Gastrocnemius medialis (tissue), 4 donors: ENCODE results near the gene RFT1. TPM values are rescaled to one million over a fixed set of nuclear protein-coding genes. Genes with fewer than 3 reads are reported as not detected.

Source experiments
- ATAC-seq, 2 donors: fragments of 150-250 bp; one replicate each; pipeline ENCODE4 v1.9.1; 2016
- DNase-seq, 2 donors: peaks; one replicate each; pipeline ENCODE4 v3.0.0-alpha.2; 2019
- H3K27ac ChIP-seq, 4 donors: fragments of 200-600 bp; sonication (generic); 1 replicate in 1 of 4; 2 replicates in 3 of 4; pipeline ENCODE4 v1.5.1; 2016 to 2018; ENCODE audit warnings: mild to moderate bottlenecking in 2 of 4, moderate library complexity in 1 of 4
- H3K27me3 ChIP-seq, 3 donors: fragments of 200-600 bp; sonication (generic) in 2 of 3; 1 replicate in 1 of 3; 2 replicates in 2 of 3; pipeline versions ENCODE4 v1.5.1 to v1.6.0; 2016 to 2019; ENCODE audit warnings: mild to moderate bottlenecking in 1 of 3, moderate library complexity in 1 of 3
- H3K36me3 ChIP-seq, 2 donors: fragments of 200-600 bp; sonication (generic) in 1 of 2; one replicate each; pipeline ENCODE4 v1.5.1; 2017 to 2018
- H3K4me1 ChIP-seq, 2 donors: fragments of 200-600 bp; sonication (generic) in 1 of 2; one replicate each; pipeline ENCODE4 v1.5.1; 2016 to 2017; ENCODE audit warnings: mild to moderate bottlenecking in 2 of 2
- H3K4me3 ChIP-seq, 4 donors: fragments of 200-600 bp; sonication (generic) in 3 of 4; 1 replicate in 1 of 4; 2 replicates in 3 of 4; pipeline ENCODE4 v1.5.1; 2016 to 2019; ENCODE audit warnings: mild to moderate bottlenecking in 2 of 4
- H3K9me3 ChIP-seq, 3 donors: fragments of 200-600 bp; sonication (generic) in 2 of 3; 1 replicate in 1 of 3; 2 replicates in 2 of 3; pipeline ENCODE4 v1.5.1; 2016 to 2019
- CTCF ChIP-seq, 5 experiments: fragments of 450-650 bp in 3 of 5; fragments of 200-600 bp in 2 of 5; sonication (generic) in 2 of 5; IDR thresholded peaks in 4 of 5; conservative IDR thresholded peaks in 1 of 5; 1 replicate in 4 of 5; 2 replicates in 1 of 5; pipeline ENCODE4 v1.5.1; 2016 to 2019; ENCODE audit warnings: antibody characterized with exemption in 5 of 5, mild to moderate bottlenecking in 3 of 5, moderate library complexity in 3 of 5
- POLR2A ChIP-seq, 2 donors: fragments of 450-650 bp; IDR thresholded peaks; one replicate each; pipeline ENCODE4 v1.6.1; 2017; ENCODE audit warnings: antibody characterized with exemption in 2 of 2, mild to moderate bottlenecking in 2 of 2, moderate library complexity in 2 of 2
- in situ Hi-C, 4 donors: fragments of 200-750 bp; cut with MboI; loops; one replicate each; pipeline versions ENCODE4 v1.15.0 to v1.8.0; 2017; ENCODE audit warnings: low sequenced_read_pairs in 4 of 4
- intact Hi-C: fragments of 100-400 bp; cut with DNase I; formaldehyde crosslinking; loops from one replicate; pipeline ENCODE4 v1.15.1; 2023; ENCODE audit warnings: low total_unique reads
- total RNA-seq, 4 donors: library from RNA; depleted of rRNA; stranded (reverse); fragments of >200 nt; gene quantifications; one replicate each; pipeline versions ENCODE4 v1.1.0 to v1.2.3, GENCODE V29; 2016

RFT1 gene
- total RNA-seq, 4 donors from 2014 or later = 2.5 to 5.7 (median 5.2) TPM

DNA sequence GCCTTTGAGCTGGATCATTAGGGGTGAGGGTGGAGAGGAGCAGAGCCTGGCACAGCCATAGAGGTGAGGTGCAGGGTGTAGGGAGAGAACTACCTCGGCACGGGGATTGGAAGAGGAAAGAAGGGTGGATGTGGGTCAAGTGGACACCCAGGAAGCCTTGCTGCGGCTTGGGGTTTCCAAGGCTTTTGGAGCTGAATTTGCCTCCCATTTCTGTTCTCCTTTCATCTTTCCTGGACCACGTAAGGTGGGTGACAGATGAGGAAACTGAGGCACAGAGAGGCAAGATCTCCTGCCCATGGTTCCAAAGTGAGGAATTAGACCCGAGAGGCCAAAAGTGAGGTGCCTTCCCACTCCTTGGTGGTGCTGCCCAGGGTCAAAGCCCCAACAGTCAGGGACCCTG lies 48.9 kb downstream of the RFT1 start:
- no peaks in the 10 kb centered on the region for H3K9me3 ChIP-seq
- no peaks in the 10 kb centered on the region for H3K36me3 ChIP-seq
- intact Hi-C loops = no loop called here
- no peak for DNase-seq
- no peak overlapping the region for H3K27ac ChIP-seq
- no peak overlapping the region for H3K4me3 ChIP-seq
- H3K4me1 ChIP-seq = no peaks in the 10 kb centered on the region
- no peaks in the 10 kb centered on the region for H3K27me3 ChIP-seq
- TF ChIP-seq POLR2A (IDR thresholded peaks at IDR 0.05) (no peak), CTCF (IDR thresholded peaks at IDR 0.05 in 4 of 5, conservative IDR thresholded peaks at IDR 0.05 in 1 of 5) (no peak)
- in situ Hi-C loops = loop anchor here in 1 of 4 donors (25.0 kb wide), 1 partner anchor 344 kb away; no protein-coding TSS in a partner anchor
- no peak for ATAC-seq

DNA sequence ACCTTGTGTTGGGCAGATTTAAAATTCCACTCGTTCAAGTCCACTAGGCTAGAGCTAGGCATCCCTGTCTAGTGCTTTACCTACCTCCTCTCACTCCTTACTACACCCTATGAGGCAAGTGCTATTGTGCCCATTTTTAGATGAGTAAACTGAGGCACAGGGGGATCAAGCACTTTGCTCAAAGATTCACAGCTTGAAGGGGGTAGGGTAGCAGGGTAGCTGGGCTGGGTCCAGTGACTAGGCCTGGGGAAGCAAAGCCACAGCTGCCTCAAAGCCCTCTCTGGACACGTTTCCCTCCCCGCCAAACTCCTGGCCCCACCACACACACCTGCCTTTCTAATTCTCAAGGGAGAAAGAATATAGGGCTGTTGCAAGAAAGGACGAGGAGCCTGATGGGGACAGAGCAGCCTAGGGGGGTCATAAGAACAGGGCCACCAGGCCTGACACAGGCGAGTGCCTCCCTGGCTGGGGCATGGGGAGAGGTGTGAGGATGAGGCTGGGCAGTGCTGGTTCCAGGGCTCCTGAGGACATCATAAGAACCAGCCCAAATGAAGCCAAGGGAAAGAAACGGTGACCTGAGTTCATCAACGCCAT lies 49.5 kb downstream of the RFT1 start:
- in situ Hi-C loops (loop anchor here in 1 of 4 donors (25.0 kb wide), 1 partner anchor 343 kb away; no protein-coding TSS in a partner anchor), intact Hi-C loops (no loop called here)
- Histone ChIP-seq H3K27ac (no peak overlapping the region), H3K9me3 (no peaks in the 10 kb centered on the region), H3K36me3 (no peaks in the 10 kb centered on the region), H3K4me3 (no peak overlapping the region), H3K27me3 (no peaks in the 10 kb centered on the region), H3K4me1 (no peaks in the 10 kb centered on the region)
- no peak for ATAC-seq
- no peak for DNase-seq
- TF ChIP-seq CTCF (IDR thresholded peaks at IDR 0.05 in 4 of 5, conservative IDR thresholded peaks at IDR 0.05 in 1 of 5) = no peak
- TF ChIP-seq POLR2A (IDR thresholded peaks at IDR 0.05) = no peak

DNA sequence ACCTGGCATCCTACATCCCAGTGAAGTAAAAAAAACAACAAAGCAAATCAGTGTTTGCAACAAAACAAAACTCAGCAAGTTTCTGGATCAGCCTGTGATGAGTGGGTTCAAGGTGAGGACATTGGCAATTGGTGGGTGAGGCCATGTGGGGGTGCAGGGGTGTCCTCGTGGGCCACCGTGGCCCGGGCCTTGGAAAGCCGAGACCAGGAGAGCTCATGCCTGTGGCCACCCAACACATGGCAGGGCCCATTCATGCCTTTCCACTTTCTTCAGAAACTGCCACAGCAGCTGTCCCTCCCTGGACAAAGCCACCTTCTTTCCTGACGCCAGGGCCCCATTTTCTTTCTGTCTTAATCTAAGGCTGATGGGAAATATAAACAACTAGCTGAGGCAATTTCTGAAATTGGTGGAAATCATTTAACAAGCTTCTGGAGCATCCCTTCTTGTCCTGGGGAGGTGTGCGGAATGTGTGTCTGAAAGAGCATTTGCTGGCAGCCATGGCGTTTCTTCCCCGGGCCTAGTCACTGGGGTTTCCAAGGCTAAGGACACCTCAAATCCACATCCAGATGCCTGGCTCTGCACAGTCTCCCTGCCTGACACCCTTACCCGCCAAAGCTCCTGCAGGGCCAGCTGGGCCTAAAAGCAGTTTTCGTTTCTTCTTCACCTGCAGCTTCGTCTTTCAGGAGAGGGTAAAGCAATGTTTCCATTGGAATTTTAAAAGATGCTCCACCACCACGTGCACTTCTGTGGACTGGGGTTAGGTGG lies 50.3 kb downstream of the RFT1 start:
- no peak for DNase-seq
- H3K4me1 ChIP-seq = no peaks in the 10 kb centered on the region

DNA sequence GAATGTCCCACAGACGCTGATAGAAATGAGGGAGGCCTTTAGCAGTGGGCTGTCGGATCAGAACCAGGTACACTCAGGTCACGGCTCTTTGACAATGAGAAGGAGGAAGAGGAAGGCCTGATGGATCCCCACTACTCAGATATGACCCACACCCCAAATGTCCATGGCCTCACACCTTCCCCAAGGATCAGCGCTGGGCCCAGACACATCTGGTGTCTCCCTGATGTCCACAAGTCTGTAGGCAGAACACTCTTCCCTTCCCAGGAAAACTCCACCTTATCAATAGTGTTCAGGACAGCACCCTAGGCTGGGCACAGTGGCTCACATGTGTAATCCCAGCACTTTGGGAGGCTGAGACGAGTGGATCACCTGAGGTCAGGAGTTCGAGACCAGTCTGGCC lies 51.1 kb downstream of the RFT1 start:
- ATAC-seq (no peak), DNase-seq (no peak)
- Histone ChIP-seq H3K4me3 (no peak overlapping the region), H3K4me1 (no peaks in the 10 kb centered on the region), H3K27ac (no peak overlapping the region), H3K36me3 (no peaks in the 10 kb centered on the region), H3K27me3 (no peaks in the 10 kb centered on the region), H3K9me3 (no peaks in the 10 kb centered on the region)
- intact Hi-C loops = no loop called here
- TF ChIP-seq CTCF (IDR thresholded peaks at IDR 0.05 in 4 of 5, conservative IDR thresholded peaks at IDR 0.05 in 1 of 5) = no peak
- TF ChIP-seq POLR2A (IDR thresholded peaks at IDR 0.05) = no peak
- in situ Hi-C loops = loop anchor here (10.0 to 25.0 kb wide), 3 partner anchors 144 to 342 kb away; no protein-coding TSS in a partner anchor

More for the DNA sequence above, 50.3 kb downstream of the RFT1 start:
- no peak overlapping the region for H3K27ac ChIP-seq
- H3K9me3 ChIP-seq = no peaks in the 10 kb centered on the region
- ATAC-seq = no peak
- intact Hi-C loops (no loop called here), in situ Hi-C loops (loop anchor here (10.0 to 25.0 kb wide), 3 partner anchors 145 to 343 kb away; no protein-coding TSS in a partner anchor)
- no peaks in the 10 kb centered on the region for H3K36me3 ChIP-seq
- TF ChIP-seq CTCF (IDR thresholded peaks at IDR 0.05 in 4 of 5, conservative IDR thresholded peaks at IDR 0.05 in 1 of 5) = no peak
- TF ChIP-seq POLR2A (IDR thresholded peaks at IDR 0.05) = no peak
- H3K4me3 ChIP-seq = no peak overlapping the region
- H3K27me3 ChIP-seq = no peaks in the 10 kb centered on the region
